CD4-positive, alpha-beta T cell treated with Interleukin-4 for 1 hour (primary cell): Measurements from ENCODE around the gene FAH.
"Not testable (repeated sequence)": the region's sequence is repeated elsewhere in the genome, so short reads cannot be mapped to it uniquely, and the experiment has no call there.

ENCODE experiments used
- DNase-seq, 2 donors: peaks; one replicate each; pipeline ENCODE4 v3.0.0-alpha.2; 2020 to 2022

The FAH gene

DNA sequence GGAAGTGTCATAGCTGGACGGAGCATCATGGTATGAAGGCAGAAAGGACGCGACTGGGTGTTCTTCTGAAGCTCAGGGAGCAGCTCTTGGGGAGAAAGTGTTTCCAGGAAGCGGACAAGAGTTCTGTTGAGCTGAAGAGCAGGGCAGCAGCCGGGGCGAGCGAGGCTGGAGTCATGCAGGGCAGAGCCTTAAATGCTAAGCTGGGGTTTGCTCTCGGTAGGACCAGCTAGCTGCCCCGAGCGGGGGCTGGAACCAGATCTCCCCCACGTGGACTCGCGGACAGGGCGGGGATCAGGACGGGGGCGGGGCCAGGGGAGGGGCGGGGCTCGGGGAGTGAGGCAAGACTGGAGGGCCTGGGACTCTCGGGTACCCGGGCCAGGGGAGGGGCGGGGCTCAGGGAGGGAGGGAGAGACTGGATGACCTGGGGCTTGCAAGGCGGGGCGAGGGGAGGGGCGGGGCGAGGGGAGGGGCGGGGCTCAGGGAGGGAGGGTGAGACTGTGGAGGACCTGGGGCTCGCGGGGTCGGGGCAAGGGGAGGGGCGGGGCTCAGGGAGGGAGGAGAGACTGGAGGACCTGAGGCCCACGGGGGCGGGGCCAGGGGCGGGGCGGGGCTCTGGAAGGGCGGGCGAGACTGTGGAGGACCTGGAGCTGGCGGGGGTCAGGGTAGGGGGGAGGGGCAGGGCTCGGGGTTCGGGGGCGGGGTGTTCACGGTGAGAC lies 461 bp upstream of the FAH start:
- peak; percentile 95 to 96 for DNase-seq

DNA sequence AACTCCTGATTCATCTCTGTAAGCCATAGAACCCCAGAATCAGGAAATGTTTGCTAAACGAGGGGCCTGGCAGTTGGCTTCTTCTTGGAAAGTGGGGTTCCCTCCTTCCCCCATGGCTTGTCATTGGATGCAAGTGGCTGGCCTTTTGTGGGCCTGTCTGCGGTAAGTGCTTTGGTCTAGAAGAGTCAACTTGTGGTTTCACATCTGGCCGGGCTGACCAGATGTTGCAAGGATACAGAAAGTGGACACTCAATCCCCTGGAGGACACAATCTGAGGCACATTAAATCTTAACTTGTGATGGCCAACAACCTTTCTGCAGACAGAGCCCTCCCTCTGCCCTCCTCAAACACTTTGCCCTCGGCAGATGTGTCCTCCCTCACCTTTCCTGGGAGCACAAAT lies 1.1 kb downstream of the FAH start:
- no peak for DNase-seq

DNA sequence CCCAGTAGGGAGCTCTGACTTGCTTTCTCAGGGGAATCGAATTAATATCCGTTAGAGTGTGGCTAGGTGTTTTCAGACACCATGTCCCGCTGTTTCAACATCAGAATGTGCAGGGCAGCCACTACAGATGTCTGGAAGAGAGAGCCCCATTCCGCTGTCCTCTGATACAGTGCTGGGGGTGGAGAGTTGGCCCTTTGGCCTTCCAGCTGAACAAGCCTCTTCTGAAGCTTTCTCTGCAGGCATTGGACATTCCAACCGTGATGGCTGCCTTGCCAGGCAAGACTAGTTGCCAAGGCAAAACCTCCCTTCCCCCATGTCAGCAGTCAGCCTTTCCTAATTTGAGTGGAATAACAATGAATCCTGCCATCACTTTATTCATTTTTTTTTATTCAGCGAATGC lies 1.5 kb downstream of the FAH start:
- no peak for DNase-seq

DNA sequence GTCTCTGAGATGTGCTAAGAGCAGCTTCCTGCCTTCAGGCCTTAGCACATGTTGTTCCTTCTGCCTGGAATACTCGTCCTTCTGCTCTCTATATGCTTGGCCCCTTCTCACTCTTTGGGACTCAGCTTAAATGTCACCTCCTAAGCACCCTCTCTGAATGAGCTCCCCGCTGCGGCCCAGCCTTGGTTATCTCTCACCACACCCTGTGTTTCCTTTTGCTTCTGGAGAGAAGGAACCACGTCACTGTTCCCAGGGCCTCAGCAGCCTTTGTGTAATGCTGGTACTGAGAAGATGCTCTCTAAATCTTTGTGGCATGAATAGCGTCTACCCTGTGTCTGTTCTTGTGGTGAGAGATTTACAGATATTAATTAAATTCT lies 2.2 kb downstream of the FAH start:
- DNase-seq = no peak

DNA sequence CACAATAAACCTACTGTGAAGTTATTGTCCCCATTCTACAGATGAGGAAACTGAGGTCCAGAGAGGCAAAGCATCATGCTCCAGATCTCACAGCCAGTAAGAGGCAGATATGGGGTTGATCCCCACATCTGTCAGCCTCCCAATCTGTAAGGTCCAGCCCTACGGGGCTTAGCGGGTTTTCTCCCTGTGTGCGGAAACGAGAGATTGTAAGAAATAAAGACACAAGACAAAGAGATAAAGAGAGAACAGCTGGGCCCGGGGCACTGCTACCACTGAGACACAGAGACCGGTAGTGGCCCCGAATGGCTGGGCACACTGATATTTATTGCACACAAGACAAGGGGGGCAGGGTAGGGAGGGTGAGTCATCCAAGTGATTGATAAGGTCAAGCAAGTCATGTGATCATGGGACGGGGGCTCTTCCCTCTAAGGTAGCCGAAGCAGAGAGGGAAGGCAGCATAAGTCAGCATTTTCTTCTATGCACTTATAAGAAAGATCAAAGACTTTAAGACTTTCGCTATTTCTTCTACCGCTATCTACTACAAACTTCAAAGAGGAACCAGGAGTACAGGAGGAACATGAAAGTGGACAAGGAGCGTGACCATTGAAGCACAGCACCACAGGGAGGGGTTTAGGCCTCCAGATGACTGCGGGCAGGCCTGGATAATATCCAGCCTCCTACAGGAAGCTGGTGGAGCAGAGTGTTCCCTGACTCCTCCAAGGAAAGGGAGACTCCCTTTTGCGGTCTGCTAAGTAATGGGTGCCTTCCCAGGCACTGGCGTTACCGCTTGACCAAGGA lies 2.8 kb downstream of the FAH start:
- not testable (repeated sequence) for DNase-seq

DNA sequence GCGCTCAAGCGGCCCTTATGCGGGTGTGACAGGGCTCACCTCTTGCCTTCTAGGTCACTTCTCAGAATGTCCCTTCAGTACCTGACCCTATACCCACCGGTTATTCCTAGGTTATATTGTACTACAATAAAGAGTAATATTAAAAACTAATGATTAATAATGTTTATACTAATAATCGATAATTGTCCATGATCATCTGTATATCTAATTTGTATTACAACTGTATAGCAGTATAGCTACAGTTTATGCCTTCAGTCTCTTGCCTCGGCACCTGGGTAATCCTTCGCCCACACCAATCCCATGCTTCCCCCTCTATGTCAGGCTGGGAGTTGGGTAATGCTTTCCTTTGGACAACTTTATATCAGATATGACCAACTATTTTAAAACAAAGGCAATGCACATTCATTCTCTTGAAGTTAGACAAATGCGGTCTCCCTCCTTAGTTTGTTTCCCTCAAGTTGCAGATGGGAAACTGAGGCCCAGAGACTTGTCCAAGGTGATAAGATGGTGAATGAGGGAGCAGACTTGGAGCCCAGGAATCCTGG lies 3.4 kb downstream of the FAH start:
- DNase-seq = no peak

DNA sequence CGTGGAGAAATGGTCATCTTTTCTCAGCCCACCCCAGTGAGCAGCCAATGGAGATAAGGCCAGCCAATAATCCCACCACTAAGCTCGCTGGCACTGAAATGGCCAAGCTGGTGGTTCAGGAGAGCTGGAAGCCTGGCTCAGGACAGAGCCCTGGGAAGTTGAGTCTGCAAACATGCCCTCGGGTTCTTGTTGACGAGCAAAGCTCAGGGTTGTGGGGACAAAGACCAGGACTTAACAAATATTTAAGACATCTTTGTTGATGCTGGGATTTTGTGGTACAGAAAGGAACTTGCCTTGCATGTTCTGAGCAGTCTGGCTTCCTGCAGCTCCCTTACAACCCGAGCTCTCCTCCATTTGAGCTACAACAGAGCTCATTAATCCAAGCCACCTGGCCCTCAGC lies 4.4 kb downstream of the FAH start:
- no peak for DNase-seq

DNA sequence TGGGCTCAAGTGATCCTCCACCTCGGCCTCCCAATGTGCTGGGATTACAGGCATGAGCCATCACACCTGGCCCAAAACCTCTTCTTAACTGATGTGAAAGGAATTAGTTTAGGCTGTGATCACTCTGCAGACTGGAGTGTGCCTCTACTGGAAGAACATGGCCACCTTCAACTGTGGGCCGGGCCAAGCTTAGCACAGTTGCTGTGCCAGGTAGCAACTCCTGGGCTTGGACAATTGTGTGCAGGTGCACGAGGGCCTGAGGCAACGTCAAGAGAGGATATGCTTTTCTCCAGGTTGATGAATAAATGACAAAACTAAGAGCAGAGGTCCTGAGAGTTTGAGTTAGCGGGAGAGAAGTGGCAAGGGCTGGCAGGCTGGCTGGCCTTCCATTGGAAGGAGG lies 6.5 kb downstream of the FAH start:
- DNase-seq = no peak

DNA sequence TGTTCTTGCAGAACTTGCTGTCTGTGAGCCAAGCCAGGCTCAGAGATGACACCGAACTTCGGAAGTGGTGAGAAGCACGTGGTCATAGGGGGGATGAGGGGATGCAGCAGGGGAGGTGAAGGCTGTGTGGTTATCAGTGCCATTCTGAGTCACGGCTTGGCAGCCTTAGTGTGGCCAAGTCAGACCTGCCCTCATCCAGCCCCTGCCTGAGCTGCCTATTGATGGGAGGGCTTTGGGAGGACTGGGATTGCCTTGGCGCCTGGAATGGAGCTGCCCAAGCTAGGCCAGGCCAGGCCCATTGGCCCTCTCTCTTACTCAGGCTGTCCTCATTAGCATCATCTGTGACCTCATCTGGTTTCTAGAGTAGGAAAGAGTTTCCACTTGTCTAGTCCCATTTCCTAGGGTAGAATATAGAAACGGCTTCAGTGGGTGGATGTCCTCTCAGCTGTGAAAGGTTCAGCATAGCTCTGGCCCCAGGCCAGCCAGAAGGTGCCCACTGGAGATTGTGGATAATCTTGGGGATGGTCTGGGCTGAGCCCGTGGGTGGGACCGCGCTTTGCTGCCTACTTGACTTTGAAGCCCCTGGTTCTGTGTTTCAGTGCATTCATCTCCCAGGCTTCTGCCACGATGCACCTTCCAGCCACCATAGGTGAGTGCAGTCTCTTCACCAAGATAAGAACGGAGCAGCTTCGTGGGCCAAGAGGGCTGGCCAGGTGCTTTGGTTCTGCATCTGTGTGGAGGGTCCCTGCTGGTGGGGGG lies 7.2 kb downstream of the FAH start:
- DNase-seq = peak in 1 of 2 donors; percentile 12

DNA sequence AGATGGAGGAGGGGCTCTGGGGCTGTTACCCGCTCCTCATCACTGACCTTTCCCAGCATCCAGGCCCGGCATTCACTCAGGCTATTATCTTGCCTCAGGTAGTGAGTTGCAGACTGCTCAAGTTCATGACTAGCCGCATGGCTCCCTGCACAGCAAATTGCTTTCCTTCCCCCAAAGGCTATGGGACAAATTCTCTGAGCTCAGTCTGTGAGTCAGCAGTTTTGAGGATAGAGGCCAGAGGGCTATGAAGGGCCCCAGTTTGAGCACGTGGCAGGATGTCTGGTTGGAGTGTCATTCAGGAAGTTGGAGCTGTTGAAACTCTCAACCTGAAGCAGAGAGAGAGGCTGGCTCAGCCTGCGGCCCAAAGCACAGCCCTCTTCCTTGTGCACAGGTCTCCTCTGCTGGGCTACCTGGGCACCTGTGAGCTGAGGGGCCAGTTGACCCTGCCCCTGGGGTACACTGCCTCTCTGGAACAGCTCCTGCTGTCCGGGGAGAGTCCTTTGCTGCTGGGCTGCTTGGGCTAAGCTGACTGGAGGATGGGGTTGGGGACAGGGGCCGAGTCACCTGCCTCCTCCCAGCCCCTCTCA lies 7.9 kb downstream of the FAH start:
- DNase-seq = peak; percentile 34 to 71

DNA sequence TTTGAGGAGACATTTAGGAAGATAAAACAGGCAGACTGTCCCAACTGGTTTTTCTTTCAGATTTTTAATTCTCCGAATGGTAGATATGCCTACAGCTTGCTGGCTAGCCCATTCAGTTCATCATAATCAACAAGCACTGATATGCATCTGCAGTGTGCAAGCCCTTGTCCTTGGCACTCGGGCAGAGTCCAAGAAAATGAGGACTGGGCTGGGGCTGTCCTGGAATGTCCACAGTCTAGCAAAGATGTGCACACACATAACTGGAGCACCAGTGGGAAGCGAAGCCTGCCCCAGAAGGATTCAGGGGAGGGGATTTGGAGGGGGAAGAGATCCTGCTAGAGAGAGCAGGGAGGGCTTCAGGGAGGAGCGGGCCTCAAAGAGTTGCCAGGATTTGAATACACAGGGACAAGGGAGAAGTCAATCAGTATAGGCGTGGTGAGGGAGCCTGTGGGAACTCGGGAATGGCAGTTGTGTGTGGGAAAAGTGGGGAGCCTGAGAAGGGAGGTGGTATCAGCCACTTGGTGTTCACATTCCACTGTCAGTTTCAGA lies 8.7 kb downstream of the FAH start:
- no peak for DNase-seq

DNA sequence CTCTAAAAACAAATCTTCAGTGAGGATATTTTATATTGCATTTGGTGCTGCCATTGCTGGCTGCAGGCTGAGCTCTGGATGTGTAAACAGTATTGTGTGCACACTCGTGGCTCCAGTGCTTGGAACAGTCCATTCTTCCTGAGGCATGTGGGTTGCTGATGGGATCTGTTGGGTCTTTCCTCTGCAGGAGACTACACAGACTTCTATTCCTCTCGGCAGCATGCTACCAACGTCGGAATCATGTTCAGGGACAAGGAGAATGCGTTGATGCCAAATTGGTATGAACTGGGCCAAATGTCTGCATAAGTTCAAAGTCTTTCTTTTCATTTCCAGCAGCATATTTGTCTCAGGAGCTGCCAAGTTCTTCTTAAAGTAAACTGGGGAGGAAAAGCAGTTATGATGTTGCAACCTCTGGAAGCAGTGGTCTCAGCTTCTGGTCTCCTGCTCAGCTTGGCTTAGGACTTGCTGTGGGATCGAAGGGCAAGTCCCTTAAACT lies 9.3 kb downstream of the FAH start:
- DNase-seq = no peak

DNA sequence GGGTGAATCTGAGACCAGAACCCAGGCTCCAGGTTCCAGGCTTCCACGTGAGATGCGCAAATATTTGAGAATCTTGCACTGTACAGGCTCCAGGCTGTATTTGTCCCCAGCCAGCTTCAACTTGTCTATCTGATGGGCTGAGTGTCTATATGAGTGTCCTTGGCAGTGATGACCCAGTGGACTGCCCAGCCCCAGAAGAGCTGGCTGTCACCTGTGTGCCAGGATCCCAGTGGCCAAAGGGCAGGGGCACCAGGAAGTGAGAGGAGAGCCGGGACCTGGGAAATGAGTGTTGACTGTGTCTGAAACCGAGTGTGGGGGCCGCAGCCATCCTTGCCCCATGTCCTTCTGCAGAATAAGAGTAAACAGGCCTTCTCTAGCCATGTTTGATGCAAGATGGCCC lies 10.4 kb downstream of the FAH start:
- no peak for DNase-seq

DNA sequence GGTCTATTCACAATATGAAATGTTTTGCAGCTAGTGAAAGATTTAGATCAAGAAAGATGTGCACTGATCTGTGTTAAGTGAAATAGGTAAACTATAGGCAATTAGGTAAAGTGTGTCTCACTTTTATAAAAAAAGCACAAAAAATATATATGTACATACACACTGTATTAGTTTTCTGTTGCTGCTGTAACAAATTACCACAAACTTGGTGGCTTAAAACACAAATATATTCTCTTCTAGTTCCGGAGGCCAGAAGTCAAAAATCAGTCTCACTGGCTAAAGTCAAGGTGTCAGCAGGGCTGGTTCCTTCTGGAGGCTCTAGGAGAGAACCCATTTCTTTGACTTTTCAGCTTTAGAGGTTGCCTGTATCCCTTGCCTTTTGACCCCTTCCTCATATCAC lies 11.1 kb downstream of the FAH start:
- no peak for DNase-seq

DNA sequence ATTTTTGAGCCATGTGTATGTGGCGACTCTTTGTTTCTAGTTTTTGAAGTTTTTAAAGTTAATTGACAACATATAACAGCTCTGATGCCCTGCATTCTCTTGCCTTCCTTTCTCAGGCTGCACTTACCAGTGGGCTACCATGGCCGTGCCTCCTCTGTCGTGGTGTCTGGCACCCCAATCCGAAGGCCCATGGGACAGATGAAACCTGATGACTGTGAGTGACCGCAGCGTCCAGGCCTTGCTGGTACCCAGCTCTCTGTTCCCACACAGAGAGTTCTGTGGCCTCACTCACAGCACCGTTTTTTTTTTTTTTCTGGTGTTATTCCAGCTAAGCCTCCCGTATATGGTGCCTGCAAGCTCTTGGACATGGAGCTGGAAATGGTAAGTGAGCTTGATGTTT lies 15.1 kb downstream of the FAH start:
- no peak for DNase-seq

DNA sequence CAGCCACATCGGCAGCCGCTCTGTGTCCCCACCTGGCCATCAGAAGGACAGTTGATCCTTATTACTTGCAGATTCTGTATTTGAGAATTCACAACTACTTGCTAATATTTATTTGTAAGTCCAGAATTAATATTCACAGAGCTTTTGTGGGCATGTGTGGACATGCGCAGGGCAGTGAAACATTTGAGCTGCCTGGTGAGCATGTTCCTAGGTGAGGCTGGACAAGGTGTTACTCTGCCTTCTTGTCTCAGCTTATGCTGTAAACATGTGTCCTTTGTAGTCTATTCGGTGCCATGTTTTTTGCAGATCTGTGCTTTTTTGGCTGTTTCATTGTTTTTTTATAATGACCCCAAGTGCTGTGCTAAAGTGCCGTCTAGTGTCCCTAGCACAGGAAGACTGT lies 15.6 kb downstream of the FAH start:
- DNase-seq = no peak

DNA sequence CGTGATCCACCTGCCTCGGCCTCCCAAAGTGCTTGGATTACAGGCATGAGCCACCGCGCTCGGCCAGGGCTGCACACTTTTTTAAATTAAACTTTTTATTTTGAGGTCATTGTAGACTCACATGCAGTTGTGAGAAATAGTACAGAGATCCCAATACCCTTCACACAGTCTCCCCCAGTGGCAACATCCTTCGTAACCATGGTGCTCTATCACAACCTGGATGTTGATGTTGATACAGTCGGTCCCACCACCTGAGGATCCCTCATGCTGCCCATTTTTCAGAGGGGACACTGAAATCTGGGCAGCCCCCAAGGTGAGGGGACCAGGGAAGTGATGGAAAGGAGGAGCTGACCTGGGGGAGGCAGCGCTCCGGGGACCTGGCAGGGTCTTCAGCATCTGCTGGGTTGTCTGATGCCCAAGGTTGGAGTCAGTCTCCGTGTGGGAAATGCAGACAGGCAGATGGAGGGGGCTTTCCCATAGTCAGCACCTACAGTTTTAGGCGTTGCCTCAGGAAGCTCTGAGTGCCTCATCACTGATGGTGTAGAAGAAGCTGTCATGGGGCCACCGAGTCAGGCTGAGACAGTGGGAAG lies 17.1 kb downstream of the FAH start:
- DNase-seq = no peak

DNA sequence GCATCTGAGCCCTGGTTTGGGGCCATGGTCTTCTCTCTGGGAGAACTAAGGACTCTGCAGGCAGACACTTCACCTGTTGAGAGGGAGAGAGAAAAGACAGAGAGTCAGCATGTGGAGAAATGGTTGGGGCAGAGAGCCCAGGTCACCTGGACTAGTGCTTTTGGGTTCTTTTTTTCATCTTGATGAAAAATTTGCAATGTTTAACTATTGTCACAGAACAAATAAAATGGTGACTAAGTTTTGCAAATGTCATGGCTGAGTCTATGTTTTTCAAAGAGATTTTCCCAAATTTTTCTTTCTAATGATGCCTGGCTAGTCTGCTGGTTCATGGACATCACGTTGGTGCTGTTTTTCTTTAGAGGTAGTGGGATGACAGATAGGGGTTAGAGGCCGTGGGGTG lies 17.8 kb downstream of the FAH start:
- DNase-seq = no peak

DNA sequence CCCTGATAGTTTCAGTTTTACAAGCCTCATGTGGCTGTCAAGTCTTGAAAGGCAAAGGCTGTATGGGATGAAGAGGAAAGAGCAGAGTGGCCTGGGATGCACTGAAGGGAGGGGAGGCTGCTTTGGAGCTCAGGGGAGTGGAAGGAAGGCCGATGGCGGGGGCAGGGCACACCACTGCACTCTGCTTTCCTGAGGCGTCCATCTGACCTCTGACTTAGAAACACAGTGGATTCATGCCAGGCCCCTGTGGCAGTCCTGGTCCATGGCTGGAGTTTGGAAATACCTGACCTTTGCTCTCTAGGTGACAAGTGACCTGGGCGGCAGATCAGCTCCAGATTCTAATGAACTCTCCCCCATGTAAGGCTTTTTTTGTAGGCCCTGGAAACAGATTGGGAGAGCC lies 19.0 kb downstream of the FAH start:
- no peak for DNase-seq

DNA sequence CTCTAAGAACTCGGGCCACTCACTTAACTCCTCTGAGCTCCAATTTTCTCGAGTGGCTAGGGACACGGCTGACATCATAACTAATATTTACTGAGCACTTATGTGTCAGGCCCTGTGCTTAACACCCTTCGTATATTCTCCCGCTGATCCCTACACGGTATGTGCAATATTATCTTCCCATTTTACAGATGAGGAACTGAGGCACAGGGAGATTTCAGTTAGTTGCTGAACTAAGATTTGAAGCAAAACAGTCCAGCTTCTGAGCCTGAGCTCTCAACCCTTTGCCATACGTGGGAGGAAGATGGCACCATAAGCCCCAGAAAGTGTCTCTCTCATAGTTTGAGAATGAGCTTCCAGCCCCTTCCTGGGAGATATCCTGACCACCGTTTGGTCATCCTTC lies 19.6 kb downstream of the FAH start:
- no peak for DNase-seq

DNA sequence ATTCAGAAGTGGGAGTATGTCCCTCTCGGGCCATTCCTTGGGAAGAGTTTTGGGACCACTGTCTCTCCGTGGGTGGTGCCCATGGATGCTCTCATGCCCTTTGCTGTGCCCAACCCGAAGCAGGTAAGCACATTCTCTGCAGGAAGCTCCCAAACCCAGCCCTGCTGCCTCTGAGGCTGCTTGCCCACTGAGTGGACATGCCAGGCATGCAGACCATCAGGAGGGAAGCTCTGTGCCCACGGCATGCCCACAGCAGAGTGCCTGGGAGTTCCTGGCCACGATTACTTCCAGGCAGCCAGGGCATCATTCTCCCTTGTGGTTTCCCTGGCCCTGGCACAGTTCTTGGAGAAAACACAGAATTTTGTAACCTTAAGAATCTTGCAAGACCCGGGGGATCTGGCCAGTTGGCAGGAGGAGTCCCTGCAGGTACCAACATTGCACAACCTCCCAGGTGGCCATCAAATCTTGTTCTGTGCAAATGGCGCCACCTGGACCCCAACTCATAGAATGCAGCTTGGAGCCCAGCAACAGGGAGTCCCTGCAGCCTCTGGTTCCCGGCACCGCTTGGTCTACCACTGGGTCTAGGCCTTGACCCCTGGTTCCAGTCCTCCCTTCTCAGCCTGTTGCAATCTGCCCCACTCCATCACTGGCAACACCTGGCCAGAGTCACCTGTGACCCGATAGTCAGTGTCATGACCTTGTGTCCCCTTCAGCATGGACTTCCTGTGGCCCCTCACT lies 20.4 kb downstream of the FAH start:
- peak; percentile 69 for DNase-seq
